H1 (cell line): ENCODE data around the gene ANO2. TPM values are rescaled to one million over a fixed set of nuclear protein-coding genes. Genes with fewer than 3 reads are reported as not detected.

ENCODE experiments used
- CTCF ChIA-PET: fragments of 300-600 bp; sonication (Branson Sonifier 250); formaldehyde crosslinking; loops from one replicate; lab custom pipeline; 2021; ENCODE audit not compliant: partially characterized antibody; lab: Charles Lee
- POLR2A ChIA-PET: fragments of 300-600 bp; sonication (Branson Sonifier 250); formaldehyde crosslinking; loops from one replicate; lab custom pipeline; 2021; ENCODE audit warnings: inconsistent platforms; ENCODE audit not compliant: partially characterized antibody; lab: Charles Lee
- DNase-seq, 2 experiments: peaks; one replicate each; pipeline versions ENCODE4 v3.0.0 to v3.0.0-alpha.2; 2010 to 2022; ENCODE audit warnings: low spot score in 2 of 2, low read depth in 1 of 2, mixed read lengths in 1 of 2
- FAIRE-seq: peaks from 2 replicates; lab custom pipeline; 2011; peaks lifted over from hg19 to GRCh38; lab: Jason Lieb, UNC
- H2AFZ ChIP-seq: 2 replicates; pipeline ENCODE4 v1.8.1; 2012; ENCODE audit warnings: low read length, inconsistent platforms
- H2AK5ac ChIP-seq: 2 replicates; pipeline ENCODE4 v1.6.1; 2013; ENCODE audit warnings: low read depth, low read length
- H2BK120ac ChIP-seq: replicated peaks from 2 replicates; pipeline ENCODE3; 2013; ENCODE audit warnings: low read depth, low read length, inconsistent platforms
- H2BK12ac ChIP-seq: 2 replicates; pipeline ENCODE4 v1.6.1; 2013; ENCODE audit warnings: low read depth, low read length
- H2BK15ac ChIP-seq: 2 replicates; pipeline ENCODE4 v1.6.1; 2013; ENCODE audit warnings: low read length
- H2BK20ac ChIP-seq: 2 replicates; pipeline ENCODE4 v1.6.1; 2013; ENCODE audit warnings: low read length
- H2BK5ac ChIP-seq: 2 replicates; pipeline ENCODE4 v1.6.1; 2013; ENCODE audit warnings: low read depth, low read length
- H3K14ac ChIP-seq: 2 replicates; pipeline ENCODE4 v1.6.1; 2013; ENCODE audit warnings: inconsistent platforms; ENCODE audit not compliant: insufficient read length
- H3K18ac ChIP-seq: 2 replicates; pipeline ENCODE4 v1.6.1; 2013; ENCODE audit warnings: low read length; ENCODE audit errors: extremely low read depth
- H3K23ac ChIP-seq: 2 replicates; pipeline ENCODE4 v1.6.1; 2013; ENCODE audit warnings: inconsistent platforms; ENCODE audit not compliant: insufficient read length
- H3K23me2 ChIP-seq: 2 replicates; pipeline ENCODE4 v1.6.1; 2013; ENCODE audit warnings: low read depth, low read length
- H3K27ac ChIP-seq: 2 replicates; pipeline ENCODE4 v1.6.1; 2011; ENCODE audit warnings: low read depth, low read length, inconsistent platforms
- H3K27me3 ChIP-seq, 4 experiments: replicated peaks in 1 of 4; 1 replicate in 1 of 4; 2 replicates in 3 of 4; pipeline versions ENCODE4 v1.6.1 to v1.8.1; 2011 to 2013; ENCODE audit warnings: low read length in 3 of 4, mild to moderate bottlenecking in 3 of 4, inconsistent platforms in 2 of 4, mixed read lengths in 2 of 4, moderate library complexity in 1 of 4; ENCODE audit not compliant: control insufficient read depth in 3 of 4, insufficient read depth in 3 of 4; ENCODE audit errors: extremely low read depth in 1 of 4
- H3K36me3 ChIP-seq, 4 experiments: 2 replicates each; pipeline versions ENCODE4 v1.6.1 to v1.8.1; 2011 to 2013; ENCODE audit warnings: mild to moderate bottlenecking in 4 of 4, low read length in 3 of 4, moderate library complexity in 2 of 4, control low read depth in 1 of 4, inconsistent platforms in 1 of 4; ENCODE audit not compliant: insufficient read depth in 4 of 4, control insufficient read depth in 2 of 4
- H3K4ac ChIP-seq: replicated peaks from 2 replicates; pipeline ENCODE3; 2013; ENCODE audit warnings: low read length, low read depth, mixed read lengths, inconsistent platforms; ENCODE audit not compliant: insufficient read length
- H3K4me1 ChIP-seq, 4 experiments: replicated peaks in 1 of 4; 1 replicate in 1 of 4; 2 replicates in 3 of 4; pipeline versions ENCODE4 v1.6.1 to v1.8.1; 2011 to 2013; ENCODE audit warnings: low read length in 3 of 4, inconsistent platforms in 2 of 4, mixed read lengths in 1 of 4; ENCODE audit not compliant: insufficient read depth in 4 of 4, control insufficient read depth in 3 of 4
- H3K4me2 ChIP-seq, 2 experiments: 2 replicates each; pipeline versions ENCODE4 v1.6.1 to v1.8.1; 2011 to 2013; ENCODE audit warnings: low read depth in 2 of 2, low read length in 2 of 2, control low read depth in 1 of 2, inconsistent platforms in 1 of 2, mild to moderate bottlenecking in 1 of 2; ENCODE audit not compliant: insufficient read depth in 1 of 2
- H3K4me3 ChIP-seq, 4 experiments: fragments of 200-600, 300-600 bp in 1 of 4; sonication (generic), shearing (Covaris generic), sonication (Bioruptor Twin) in 1 of 4; 2 replicates each; pipeline versions ENCODE4 v1.5.1 to v1.8.1; 2011 to 2016; ENCODE audit warnings: low read length in 4 of 4, low read depth in 3 of 4, control low read depth in 2 of 4, inconsistent platforms in 2 of 4, mild to moderate bottlenecking in 2 of 4, mixed read lengths in 1 of 4, moderate library complexity in 1 of 4; ENCODE audit not compliant: insufficient read depth in 2 of 4; ENCODE audit errors: extremely low read depth in 1 of 4
- H3K56ac ChIP-seq: replicated peaks from 2 replicates; pipeline ENCODE3; 2013; ENCODE audit warnings: low read depth, mild to moderate bottlenecking, mixed read lengths, low read length, inconsistent platforms; ENCODE audit not compliant: insufficient read length
- H3K79me1 ChIP-seq: 2 replicates; pipeline ENCODE4 v1.6.1; 2013; ENCODE audit warnings: low read depth, low read length, control low read depth
- H3K79me2 ChIP-seq, 2 experiments: 2 replicates each; pipeline versions ENCODE4 v1.6.1 to v1.8.1; 2012 to 2013; ENCODE audit warnings: low read length in 2 of 2, mild to moderate bottlenecking in 2 of 2, inconsistent platforms in 1 of 2; ENCODE audit not compliant: insufficient read depth in 2 of 2, control insufficient read depth in 1 of 2
- H3K9ac ChIP-seq, 4 experiments: replicated peaks in 1 of 4; 1 replicate in 1 of 4; 2 replicates in 3 of 4; pipeline versions ENCODE4 v1.6.1 to v1.8.1; 2011 to 2013; ENCODE audit warnings: low read depth in 3 of 4, low read length in 3 of 4, control low read depth in 2 of 4, mild to moderate bottlenecking in 2 of 4, moderate library complexity in 2 of 4, inconsistent platforms in 1 of 4; ENCODE audit errors: extremely low read depth in 1 of 4
- H3K9me3 ChIP-seq, 2 experiments: 2 replicates each; pipeline versions ENCODE4 v1.6.1 to v1.8.1; 2012 to 2013; ENCODE audit warnings: mild to moderate bottlenecking in 2 of 2, moderate library complexity in 2 of 2, control low read depth in 1 of 2, inconsistent platforms in 1 of 2, low read depth in 1 of 2, low read length in 1 of 2, mixed read lengths in 1 of 2; ENCODE audit not compliant: insufficient read depth in 2 of 2
- H4K20me1 ChIP-seq, 2 experiments: replicated peaks in 1 of 2; 2 replicates each; pipeline versions ENCODE3 to v1.8.1; 2011 to 2013; ENCODE audit warnings: inconsistent platforms in 2 of 2, low read length in 2 of 2, mild to moderate bottlenecking in 1 of 2; ENCODE audit not compliant: insufficient read depth in 2 of 2, control insufficient read depth in 1 of 2
- H4K5ac ChIP-seq: 2 replicates; pipeline ENCODE4 v1.6.1; 2013; ENCODE audit warnings: low read length, low read depth, mixed read lengths, inconsistent platforms; ENCODE audit not compliant: insufficient read length
- H4K8ac ChIP-seq: 2 replicates; pipeline ENCODE4 v1.8.0; 2013; ENCODE audit warnings: mild to moderate bottlenecking, moderate library complexity, low read length, inconsistent platforms; ENCODE audit not compliant: insufficient read depth; ENCODE audit errors: extremely low read depth
- H4K91ac ChIP-seq: replicated peaks from 2 replicates; pipeline ENCODE3; 2013; ENCODE audit warnings: low read length, mixed read lengths, inconsistent platforms; ENCODE audit not compliant: insufficient read length
- BACH1 ChIP-seq: IDR thresholded peaks from 2 replicates; pipeline ENCODE4 v1.6.1; 2012; ENCODE audit warnings: low read length, improper control_type of control experiment
- CEBPB ChIP-seq: IDR thresholded peaks from 2 replicates; pipeline ENCODE4 v1.6.1; 2012; ENCODE audit warnings: low read depth, low read length
- CHD2 ChIP-seq: IDR thresholded peaks from 2 replicates; pipeline ENCODE4 v1.6.1; 2012; ENCODE audit warnings: low read length, improper control_type of control experiment
- CREB1 ChIP-seq: IDR thresholded peaks from 2 replicates; pipeline ENCODE4 v1.6.1; 2012; ENCODE audit warnings: inconsistent platforms
- FOSL1 ChIP-seq: IDR thresholded peaks from 2 replicates; pipeline ENCODE4 v1.6.1; 2011; ENCODE audit warnings: mild to moderate bottlenecking, low read depth, low read length, moderate library complexity; ENCODE audit not compliant: insufficient read depth
- HDAC2 ChIP-seq, 2 experiments: fragments of 300-600 bp in 1 of 2; sonication (generic) in 1 of 2; IDR thresholded peaks; 2 replicates each; pipeline ENCODE4 v1.6.1; 2011 to 2012; ENCODE audit warnings: low read depth in 2 of 2, low read length in 2 of 2, mild to moderate bottlenecking in 2 of 2, moderate library complexity in 2 of 2, borderline replicate concordance in 1 of 2, inconsistent platforms in 1 of 2
- KDM5A ChIP-seq: fragments of 200-600 bp; IDR thresholded peaks from 2 replicates; pipeline ENCODE4 v1.7.1; 2012; ENCODE audit warnings: mild to moderate bottlenecking, low read length, inconsistent platforms, mixed read lengths
- MAFK ChIP-seq: IDR thresholded peaks from 2 replicates; pipeline ENCODE4 v1.6.1; 2012; ENCODE audit warnings: low read depth, mild to moderate bottlenecking, improper control_type of control experiment, low read length
- PHF8 ChIP-seq: fragments of 200-600 bp; sonication (generic); conservative IDR thresholded peaks from 2 replicates; pipeline ENCODE4 v1.7.1; 2012; ENCODE audit warnings: low read depth, mild to moderate bottlenecking, inconsistent platforms, low read length, moderate library complexity
- POU5F1 ChIP-seq: IDR thresholded peaks from 2 replicates; pipeline ENCODE4 v1.6.1; 2011; ENCODE audit warnings: low read depth, mild to moderate bottlenecking, low read length, moderate library complexity
- RBBP5 ChIP-seq: IDR thresholded peaks from 2 replicates; pipeline ENCODE4 v1.7.1; 2012; ENCODE audit warnings: low read depth, mild to moderate bottlenecking, inconsistent platforms, low read length, moderate library complexity, borderline replicate concordance
- SAP30 ChIP-seq: fragments of 300-600 bp; sonication (generic); IDR thresholded peaks from 2 replicates; pipeline ENCODE4 v1.7.1; 2012; ENCODE audit warnings: low read length, moderate library complexity, mild to moderate bottlenecking, inconsistent platforms; ENCODE audit not compliant: insufficient read depth, insufficient replicate concordance
- SP2 ChIP-seq: IDR thresholded peaks from 2 replicates; pipeline ENCODE4 v1.6.1; 2012; ENCODE audit warnings: mild to moderate bottlenecking, low read length, inconsistent platforms
- TBP ChIP-seq: IDR thresholded peaks from 2 replicates; pipeline ENCODE4 v1.6.1; 2011; ENCODE audit warnings: low read depth, low read length, improper control_type of control experiment
- TCF12 ChIP-seq: IDR thresholded peaks from 2 replicates; pipeline ENCODE4 v1.6.1; 2011; ENCODE audit warnings: low read depth, mild to moderate bottlenecking, low read length
- WGBS, 2 experiments: shearing (Covaris generic) in 1 of 2; methylation state at CpG; one replicate each; pipeline versions ENCODE4 v1.1.6 to v1.1.7; 2013 to 2015; ENCODE audit warnings: low lambda C conversion rate in 2 of 2, mixed read lengths in 2 of 2, inconsistent platforms in 1 of 2, low coverage in 1 of 2, missing lambda C conversion rate in 1 of 2; ENCODE audit not compliant: insufficient replicate concordance in 2 of 2, insufficient coverage in 1 of 2, insufficient read length in 1 of 2; ENCODE audit errors: extremely low coverage in 1 of 2, missing lambda C conversion rate in 1 of 2; 5-methylcytosine and 5-hydroxymethylcytosine counted together
- polyA plus RNA-seq, 7 experiments: library from polyadenylated mRNA; depleted of rRNA in 3 of 7; stranded (reverse) in 5 of 7; unstranded in 2 of 7; fragments of >200 nt in 5 of 7; fragments of 200-250 nt in 2 of 7; gene quantifications; 1 replicate in 5 of 7; 2 replicates in 1 of 7; 4 replicates in 1 of 7; pipeline versions ENCODE4 v1.2.1 to v1.2.3, GENCODE V29; 2011 to 2013; ENCODE audit warnings: missing spikeins in 2 of 7, mixed read lengths in 2 of 7
- total RNA-seq: library from RNA; stranded (reverse); fragmentation: NEBNext Ultra II Directional; extraction: Animal tissue kit (Norgen Biotek cat#: 25700); gene quantifications from 2 replicates; pipeline ENCODE4 v1.2.1, GENCODE V29; 2021

ANO2 gene
- total and polyA plus RNA-seq, 2 of the 8 experiments (the other 6 are each of a cell fraction or from before 2014, with no cell fraction given), result 1.9 to 5.5 TPM

- H2BK15ac ChIP-seq, result no peak overlapping the region
- H3K27ac ChIP-seq, result no peak overlapping the region
- no peak overlapping the region for H2AK5ac ChIP-seq
- H4K20me1 ChIP-seq, result no peaks in the 10 kb centered on the region
- DNase-seq (no peak), FAIRE-seq (no peak)
- H2AFZ ChIP-seq, result no peak overlapping the region
- CTCF ChIA-PET, result interaction anchor here (0.5 to 5.5 kb wide), 3 partner anchors 17 to 1655 kb away, joined by 4 to 32 read pairs (median 4); no protein-coding TSS in a partner anchor
- no peak overlapping the region for H3K4me3 ChIP-seq
- POLR2A ChIA-PET, result interaction anchor here (0.7 kb wide), 1 partner anchor 200 kb away, joined by 3 read pairs; no protein-coding TSS in a partner anchor
- H2BK120ac ChIP-seq, result no peak overlapping the region
- H3K79me1 ChIP-seq, result no peaks in the 10 kb centered on the region
- H4K5ac ChIP-seq, result no peak overlapping the region
- H3K4me1 ChIP-seq, result no peaks in the 10 kb centered on the region; a peak in 2 of 7 replicates
- H3K4me2 ChIP-seq, result no peak overlapping the region
- H3K27me3 ChIP-seq, result no peaks in the 10 kb centered on the region; a peak in 1 of 7 replicates
- no peak overlapping the region for H2BK12ac ChIP-seq
- WGBS, 2 experiments, result 84% methylated on average over 2 of the region's 2 CpGs; no CpG with 5 or more reads in 1 of the 2 experiments
- no peak overlapping the region for H4K8ac ChIP-seq
- no peak overlapping the region for H2BK5ac ChIP-seq
- no peak overlapping the region for H3K4ac ChIP-seq
- no peak overlapping the region for H3K18ac ChIP-seq
- H3K23me2 ChIP-seq, result peaks cover 1% of the 10 kb centered on the region; the same call in 1 of the 2 replicates
- H3K36me3 ChIP-seq, result no peaks in the 10 kb centered on the region
- no peak overlapping the region for H2BK20ac ChIP-seq
- H3K23ac ChIP-seq, result no peak overlapping the region
- no peaks in the 10 kb centered on the region for H3K79me2 ChIP-seq
- no peak overlapping the region for H4K91ac ChIP-seq
- H3K56ac ChIP-seq, result no peak overlapping the region
- H3K14ac ChIP-seq, result no peak overlapping the region
- no peaks in the 10 kb centered on the region for H3K9me3 ChIP-seq
- no peak overlapping the region for H3K9ac ChIP-seq
- TF ChIP-seq POU5F1 (no peak), SP2 (no peak), PHF8 (no peak), FOSL1 (no peak), TCF12 (no peak), CEBPB (no peak), KDM5A (no peak), BACH1 (no peak), HDAC2 (IDR thresholded peaks at IDR 0.05; ENCODE audit: borderline replicate concordance in 1 of 2, low read depth in 2 of 2, low read length in 2 of 2) (no peak), MAFK (no peak), SAP30 (no peak), CHD2 (no peak), CREB1 (no peak), TBP (no peak), RBBP5 (no peak)
Measured at GRCh38 chr12:5632453-5632852, 312.6 kb downstream of the ANO2 start.
